IMR-90 (cell line): ENCODE data around the gene SLC6A11. TPM values are rescaled to one million over a fixed set of nuclear protein-coding genes. Genes with fewer than 3 reads are reported as not detected.

Source experiments
- ATAC-seq: fragments of 200-7000 bp; cut with Tn5 transposase; 2 replicates; pipeline ENCODE4 v1.9.1; 2020; ENCODE audit warnings: low read depth, mild to moderate bottlenecking, moderate library complexity
- BruUV-seq: library from RNA; stranded (reverse); fragments of 400-500 nt; replicated peaks from 2 replicates; lab custom pipeline; 2021; lab: Mats Ljungman, UMichigan
- CTCF ChIA-PET: fragments of 300-600 bp; formaldehyde crosslinking; extraction: SDS; loops from one replicate; lab custom pipeline; 2021; ENCODE audit warnings: antibody characterized with exemption; lab: Yijun Ruan, JAX
- POLR2A ChIA-PET: fragments of 300-600 bp; sonication (Branson Sonifier 250); formaldehyde crosslinking; loops from one replicate; lab custom pipeline; 2022; ENCODE audit warnings: antibody characterized with exemption; ENCODE audit not compliant: unreplicated experiment; lab: Charles Lee
- DNase-seq: peaks from one replicate; pipeline ENCODE4 v3.0.0; 2013
- H2AFZ ChIP-seq: replicated peaks from 2 replicates; pipeline ENCODE3; 2013; ENCODE audit warnings: low read length, mild to moderate bottlenecking; ENCODE audit not compliant: poor library complexity
- H2AK5ac ChIP-seq: 2 replicates; pipeline ENCODE4 v1.6.1; 2013; ENCODE audit warnings: low read depth, low read length, inconsistent platforms
- H2AK9ac ChIP-seq: replicated peaks from 2 replicates; pipeline ENCODE3; 2013; ENCODE audit warnings: mild to moderate bottlenecking, low read depth, low read length, moderate library complexity; ENCODE audit not compliant: poor library complexity
- H2BK120ac ChIP-seq: 2 replicates; pipeline ENCODE4 v1.6.1; 2013; ENCODE audit warnings: low read depth, low read length, inconsistent platforms
- H2BK15ac ChIP-seq: 3 replicates; pipeline ENCODE4 v1.6.1; 2013; ENCODE audit warnings: low read depth, low read length, inconsistent platforms
- H2BK20ac ChIP-seq: 2 replicates; pipeline ENCODE4 v1.6.1; 2013; ENCODE audit warnings: low read depth, mild to moderate bottlenecking, inconsistent platforms, low read length, moderate library complexity
- H2BK5ac ChIP-seq: 2 replicates; pipeline ENCODE4 v1.6.1; 2013; ENCODE audit warnings: mild to moderate bottlenecking, low read depth, low read length, inconsistent platforms; ENCODE audit not compliant: poor library complexity, severe bottlenecking
- H3K14ac ChIP-seq: replicated peaks from 2 replicates; pipeline ENCODE4 v1.6.1; 2013; ENCODE audit warnings: low read depth, low read length, inconsistent platforms
- H3K18ac ChIP-seq: 2 replicates; pipeline ENCODE4 v1.6.1; 2013; ENCODE audit warnings: low read depth, low read length, control low read depth
- H3K23ac ChIP-seq: 2 replicates; pipeline ENCODE4 v1.6.1; 2013; ENCODE audit warnings: low read depth, low read length, inconsistent platforms
- H3K27ac ChIP-seq: 2 replicates; pipeline ENCODE4 v1.5.1; 2013; ENCODE audit warnings: mild to moderate bottlenecking, control low read depth, low read length; ENCODE audit not compliant: insufficient read depth
- H3K27me3 ChIP-seq: 2 replicates; pipeline ENCODE4 v1.6.1; 2013; ENCODE audit warnings: low read length; ENCODE audit not compliant: control insufficient read depth, insufficient read depth
- H3K36me3 ChIP-seq: 2 replicates; pipeline ENCODE4 v1.6.1; 2013; ENCODE audit warnings: low read length, mixed read lengths; ENCODE audit not compliant: control insufficient read depth, insufficient read depth
- H3K4ac ChIP-seq: 2 replicates; pipeline ENCODE4 v1.6.1; 2013; ENCODE audit warnings: low read depth, low read length, inconsistent platforms
- H3K4me1 ChIP-seq: 2 replicates; pipeline ENCODE4 v1.6.1; 2013; ENCODE audit warnings: low read length, mixed read lengths; ENCODE audit not compliant: control insufficient read depth, insufficient read depth
- H3K4me2 ChIP-seq: 2 replicates; pipeline ENCODE4 v1.6.1; 2013; ENCODE audit warnings: low read depth, mild to moderate bottlenecking, control low read depth, low read length, moderate library complexity
- H3K4me3 ChIP-seq: 2 replicates; pipeline ENCODE4 v1.5.1; 2013; ENCODE audit warnings: low read depth, mild to moderate bottlenecking, control low read depth, low read length, moderate library complexity; ENCODE audit not compliant: insufficient read depth
- H3K56ac ChIP-seq: 2 replicates; pipeline ENCODE4 v1.6.1; 2013; ENCODE audit warnings: low read length, inconsistent platforms; ENCODE audit not compliant: insufficient read depth; ENCODE audit errors: extremely low read depth
- H3K79me1 ChIP-seq, 2 experiments: 2 replicates each; pipeline ENCODE4 v1.6.1; 2013; ENCODE audit warnings: low read length in 2 of 2, inconsistent platforms in 1 of 2, low read depth in 1 of 2
- H3K9ac ChIP-seq: 2 replicates; pipeline ENCODE4 v1.6.1; 2013; ENCODE audit warnings: low read depth, low read length, control low read depth
- H3K9me1 ChIP-seq: 2 replicates; pipeline ENCODE4 v1.6.1; 2013; ENCODE audit warnings: low read length, inconsistent platforms; ENCODE audit not compliant: insufficient read depth
- H3K9me3 ChIP-seq: 2 replicates; pipeline ENCODE4 v1.6.1; 2013; ENCODE audit warnings: low read length; ENCODE audit not compliant: control insufficient read depth, insufficient read depth
- H4K20me1 ChIP-seq: 2 replicates; pipeline ENCODE4 v1.6.1; 2013; ENCODE audit warnings: low read length, inconsistent platforms; ENCODE audit not compliant: insufficient read depth
- H4K5ac ChIP-seq: 2 replicates; pipeline ENCODE4 v1.6.1; 2013; ENCODE audit warnings: mild to moderate bottlenecking, low read depth, low read length, control low read depth
- H4K8ac ChIP-seq, 2 experiments: 2 replicates each; pipeline ENCODE4 v1.6.1; 2013; ENCODE audit warnings: low read depth in 2 of 2, low read length in 2 of 2, control low read depth in 1 of 2, inconsistent platforms in 1 of 2
- H4K91ac ChIP-seq: 2 replicates; pipeline ENCODE4 v1.6.1; 2013; ENCODE audit warnings: low read depth, low read length, inconsistent platforms; ENCODE audit not compliant: insufficient read depth
- BHLHE40 ChIP-seq: fragments of 150-350 bp; IDR thresholded peaks from 2 replicates; pipeline ENCODE4 v1.6.1; 2016; ENCODE audit warnings: mild to moderate bottlenecking, low read depth, low read length
- CEBPB ChIP-seq: IDR thresholded peaks from 2 replicates; pipeline ENCODE4 v1.6.1; 2012; ENCODE audit warnings: low read depth, low read length, improper control_type of control experiment
- CHD1 ChIP-seq: IDR thresholded peaks from 2 replicates; pipeline ENCODE4 v1.6.1; 2012; ENCODE audit warnings: low read depth, low read length, improper control_type of control experiment
- ELK1 ChIP-seq: fragments of 150-350 bp; IDR thresholded peaks from 2 replicates; pipeline ENCODE4 v1.6.1; 2016; ENCODE audit warnings: low read depth, mild to moderate bottlenecking, low read length, moderate library complexity, borderline replicate concordance
- FOS ChIP-seq: fragments of 150-350 bp; IDR thresholded peaks from 2 replicates; pipeline ENCODE4 v1.6.1; 2016; ENCODE audit warnings: low read depth, low read length
- MAFK ChIP-seq: IDR thresholded peaks from 2 replicates; pipeline ENCODE4 v1.6.1; 2012; ENCODE audit warnings: low read depth, low read length, improper control_type of control experiment
- MAZ ChIP-seq: IDR thresholded peaks from 2 replicates; pipeline ENCODE4 v1.6.1; 2012; ENCODE audit warnings: low read depth, mild to moderate bottlenecking, low read length, improper control_type of control experiment, moderate library complexity, borderline replicate concordance
- MXI1 ChIP-seq: IDR thresholded peaks from 2 replicates; pipeline ENCODE4 v1.6.1; 2012; ENCODE audit warnings: low read depth, mild to moderate bottlenecking, low read length, moderate library complexity, borderline replicate concordance
- NFE2L2 ChIP-seq: fragments of 150-350 bp; IDR thresholded peaks from 2 replicates; pipeline ENCODE4 v1.6.1; 2016; ENCODE audit warnings: low read depth, mild to moderate bottlenecking, low read length
- POLR2A ChIP-seq: IDR thresholded peaks from 2 replicates; pipeline ENCODE4 v1.6.1; 2012; ENCODE audit warnings: mild to moderate bottlenecking, low read depth, low read length
- RAD21 ChIP-seq: IDR thresholded peaks from 2 replicates; pipeline ENCODE4 v1.6.1; 2012; ENCODE audit warnings: low read length, improper control_type of control experiment
- RCOR1 ChIP-seq: IDR thresholded peaks from 2 replicates; pipeline ENCODE4 v1.6.1; 2012; ENCODE audit warnings: mild to moderate bottlenecking, low read length, improper control_type of control experiment; ENCODE audit not compliant: insufficient replicate concordance
- RFX5 ChIP-seq: IDR thresholded peaks from 2 replicates; pipeline ENCODE4 v1.8.0; 2012; ENCODE audit warnings: low read depth, mild to moderate bottlenecking, low read length, moderate library complexity
- SMC3 ChIP-seq: fragments of 150-350 bp; IDR thresholded peaks from 2 replicates; pipeline ENCODE4 v1.6.1; 2016; ENCODE audit warnings: low read depth, mild to moderate bottlenecking, antibody characterized with exemption, low read length, moderate library complexity
- WGBS, 2 experiments: methylation state at CpG; one replicate each; pipeline versions ENCODE4 v1.1.5 to v1.1.7; 2013; ENCODE audit warnings: missing lambda C conversion rate in 2 of 2; ENCODE audit not compliant: insufficient read length in 1 of 2; ENCODE audit errors: extremely low coverage in 2 of 2; 5-methylcytosine and 5-hydroxymethylcytosine counted together
- dilution Hi-C: fragments of 300-500 bp; cut with HindIII; formaldehyde crosslinking; loops from one replicate; pipeline ENCODE4 v1.14.3; 2018; ENCODE audit warnings: low sequenced_read_pairs; ENCODE audit not compliant: unreplicated experiment
- in situ Hi-C: fragments of 300-500 bp; cut with MboI; formaldehyde crosslinking; loops from 3 replicates; pipeline ENCODE4 v1.14.3; 2019; ENCODE audit warnings: low sequenced_read_pairs, inconsistent platforms, mixed read lengths
- intact Hi-C: fragments of 100-400 bp; cut with micrococcal nuclease; formaldehyde crosslinking; loops from 2 replicates; pipeline ENCODE4 v1.10.0; 2022
- polyA plus RNA-seq, 3 experiments: library from polyadenylated mRNA; depleted of rRNA; stranded (reverse); fragments of >200 nt; gene quantifications; 2 replicates each; pipeline ENCODE4 v1.2.3, GENCODE V29; 2012; ENCODE audit warnings: low replicate concordance in 1 of 3
- total RNA-seq: library from RNA; depleted of rRNA; stranded (reverse); fragments of >200 nt; gene quantifications from 2 replicates; pipeline ENCODE4 v1.2.3, GENCODE V29; 2012
- TF ChIP-seq, protein P1 (sequence below): conservative IDR thresholded peaks from 2 replicates; pipeline ENCODE4 v1.5.1; 2012; ENCODE audit warnings: mild to moderate bottlenecking, low read depth, low read length, improper control_type of control experiment

Gene SLC6A11
- total and polyA plus RNA-seq, 2 of the 4 experiments (the other 2 are of a cell fraction): not detected

DNA sequence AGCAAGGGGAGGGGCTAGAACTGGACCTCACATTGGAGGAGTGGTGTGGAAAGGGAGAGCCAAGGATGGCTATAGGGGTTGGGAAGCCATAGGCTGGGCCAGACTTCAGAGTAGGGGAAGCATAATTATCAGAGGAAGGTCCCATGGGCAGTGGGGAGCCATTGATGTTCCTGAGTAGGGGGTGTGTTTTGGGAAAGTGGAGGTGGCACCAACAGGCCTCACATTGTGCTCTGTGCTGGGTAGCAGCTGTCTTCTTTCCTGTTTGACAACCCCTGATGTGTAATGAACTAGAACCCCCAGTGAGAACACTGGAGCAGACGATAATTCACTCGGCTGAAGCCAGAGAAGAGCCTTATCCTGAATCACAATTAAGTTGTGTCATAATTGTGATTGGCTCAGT, 41.2 kb downstream of the SLC6A11 start:
- WGBS, 2 experiments: no CpG with 5 or more reads among the region's 2 CpGs
- Histone ChIP-seq H2BK15ac (no peak overlapping the region), H3K4me2 (no peak overlapping the region), H3K4me1 (no peaks in the 10 kb centered on the region), H2BK20ac (no peak overlapping the region), H2AK5ac (no peak overlapping the region), H4K20me1 (no peaks in the 10 kb centered on the region), H3K36me3 (no peaks in the 10 kb centered on the region), H4K8ac (no peak overlapping the region), H3K23ac (no peak overlapping the region), H3K9ac (no peak overlapping the region), H4K91ac (no peak overlapping the region), H2AK9ac (no peak overlapping the region), H2AFZ (no peak overlapping the region), H3K4me3 (no peak overlapping the region), H2BK5ac (no peak overlapping the region), H3K14ac (no peak overlapping the region), H3K9me1 (no peaks in the 10 kb centered on the region; the same call in 1 of the 2 replicates), H3K18ac (no peak overlapping the region), H3K79me1 (no peaks in the 10 kb centered on the region), H3K27ac (no peak overlapping the region), H3K4ac (no peak overlapping the region), H3K27me3 (no peaks in the 10 kb centered on the region; the same call in 1 of the 2 replicates), H3K56ac (no peak overlapping the region), H4K5ac (no peak overlapping the region), H3K9me3 (no peaks in the 10 kb centered on the region), H2BK120ac (no peak overlapping the region)
- no TSS peak for BruUV-seq
- TF ChIP-seq RCOR1 (no peak), CHD1 (no peak), RAD21 (no peak), CEBPB (no peak), MXI1 (no peak), MAZ (no peak), POLR2A (no peak), MAFK (no peak), NFE2L2 (no peak), SMC3 (no peak), RFX5 (no peak), FOS (no peak), BHLHE40 (no peak), ELK1 (no peak)
- TF ChIP-seq, protein P1, sequence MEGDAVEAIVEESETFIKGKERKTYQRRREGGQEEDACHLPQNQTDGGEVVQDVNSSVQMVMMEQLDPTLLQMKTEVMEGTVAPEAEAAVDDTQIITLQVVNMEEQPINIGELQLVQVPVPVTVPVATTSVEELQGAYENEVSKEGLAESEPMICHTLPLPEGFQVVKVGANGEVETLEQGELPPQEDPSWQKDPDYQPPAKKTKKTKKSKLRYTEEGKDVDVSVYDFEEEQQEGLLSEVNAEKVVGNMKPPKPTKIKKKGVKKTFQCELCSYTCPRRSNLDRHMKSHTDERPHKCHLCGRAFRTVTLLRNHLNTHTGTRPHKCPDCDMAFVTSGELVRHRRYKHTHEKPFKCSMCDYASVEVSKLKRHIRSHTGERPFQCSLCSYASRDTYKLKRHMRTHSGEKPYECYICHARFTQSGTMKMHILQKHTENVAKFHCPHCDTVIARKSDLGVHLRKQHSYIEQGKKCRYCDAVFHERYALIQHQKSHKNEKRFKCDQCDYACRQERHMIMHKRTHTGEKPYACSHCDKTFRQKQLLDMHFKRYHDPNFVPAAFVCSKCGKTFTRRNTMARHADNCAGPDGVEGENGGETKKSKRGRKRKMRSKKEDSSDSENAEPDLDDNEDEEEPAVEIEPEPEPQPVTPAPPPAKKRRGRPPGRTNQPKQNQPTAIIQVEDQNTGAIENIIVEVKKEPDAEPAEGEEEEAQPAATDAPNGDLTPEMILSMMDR: no peak
- no peak for DNase-seq
- CTCF ChIA-PET: interaction anchor here (0.7 kb wide), 1 partner anchor 52 kb away, joined by 3 read pairs; no protein-coding TSS in a partner anchor
- dilution Hi-C loops (no loop called here), in situ Hi-C loops (no loop called here), intact Hi-C loops (no loop called here)
- no peak for ATAC-seq
- POLR2A ChIA-PET: no interaction called here
